Body of pancreas (tissue), 4 donors: ENCODE measurements around the gene RASSF5. TPM values are rescaled to one million over a fixed set of nuclear protein-coding genes. Genes with fewer than 3 reads are reported as not detected.

Experiments
- ATAC-seq: fragments of 150-250 bp; one replicate; pipeline ENCODE4 v1.9.1; 2016
- DNase-seq, 4 donors: peaks; one replicate each; pipeline ENCODE4 v3.0.0-alpha.2; 2019
- H3K27ac ChIP-seq, 4 donors: fragments of 200-600 bp; sonication (generic); 1 replicate in 3 of 4; 2 replicates in 1 of 4; pipeline versions ENCODE4 v1.5.1 to v1.6.1; 2016 to 2019; ENCODE audit warnings: mild to moderate bottlenecking in 1 of 4, mixed read lengths in 1 of 4, moderate library complexity in 1 of 4
- H3K27me3 ChIP-seq, 2 donors: fragments of 200-600 bp; sonication (generic); one replicate each; pipeline ENCODE4 v1.6.0; 2016; ENCODE audit warnings: mild to moderate bottlenecking in 1 of 2
- H3K36me3 ChIP-seq, 2 donors: fragments of 200-600 bp; sonication (generic); replicated peaks in 1 of 2; 2 replicates each; pipeline ENCODE4 v1.5.1; 2016; ENCODE audit warnings: low read depth in 2 of 2; ENCODE audit not compliant: insufficient read depth in 1 of 2
- H3K4me1 ChIP-seq: fragments of 200-600 bp; sonication (generic); one replicate; pipeline ENCODE4 v1.6.0; 2016
- H3K4me3 ChIP-seq, 2 donors: fragments of 200-600 bp; sonication (generic); 1 replicate in 1 of 2; 2 replicates in 1 of 2; pipeline ENCODE4 v1.5.1; 2016 to 2019
- H3K9me3 ChIP-seq, 3 donors: fragments of 200-600 bp; sonication (generic); 1 replicate in 2 of 3; 2 replicates in 1 of 3; pipeline ENCODE4 v1.5.1; 2016
- CTCF ChIP-seq, 7 experiments: fragments of 450-650 bp in 4 of 7; fragments of 200-600 bp in 3 of 7; sonication (generic) in 3 of 7; IDR thresholded peaks; one replicate each; pipeline ENCODE4 v1.5.1; 2016 to 2019; ENCODE audit warnings: antibody characterized with exemption in 7 of 7
- POLR2A ChIP-seq, 3 donors: fragments of 450-650 bp; IDR thresholded peaks; one replicate each; pipeline ENCODE4 v1.6.1; 2016; ENCODE audit warnings: antibody characterized with exemption in 3 of 3, mild to moderate bottlenecking in 2 of 3
- WGBS, 2 donors: methylation state at CpG; one replicate each; pipeline ENCODE4 v1.1.5; 2017; 5-methylcytosine and 5-hydroxymethylcytosine counted together
- intact Hi-C: fragments of 100-400 bp; cut with DNase I; formaldehyde crosslinking; loops from one replicate; pipeline ENCODE4 v1.15.1; 2023
- total RNA-seq, 2 donors: library from RNA; depleted of rRNA; stranded (reverse); fragments of >200 nt; gene quantifications; one replicate each; pipeline ENCODE4 v1.1.0, GENCODE V29; 2016

The RASSF5 gene
- total RNA-seq, 2 donors from 2014 or later, result 21.5 to 35.9 TPM

GRCh38 chr1:206633708-206634121 lies 126.4 kb downstream of the RASSF5 start:
- ATAC-seq (no peak), DNase-seq (peak in 1 of 4 donors; percentile 31)
- intact Hi-C loops, result loop anchor here (5.0 kb wide), 1 partner anchor 34 kb away; no protein-coding TSS in a partner anchor
- H3K27ac ChIP-seq, result no peak overlapping the region
- no peak overlapping the region for H3K4me3 ChIP-seq
- H3K9me3 ChIP-seq, result no peaks in the 10 kb centered on the region
- 38 to 45% methylated on average over 9 of the region's 9 CpGs for whole genome bisulfite sequencing, 2 donors
- TF ChIP-seq CTCF (IDR thresholded peaks at IDR 0.05), result no peak
- no peak for TF ChIP-seq POLR2A (IDR thresholded peaks at IDR 0.05)
- H3K36me3 ChIP-seq, result no peaks in the 10 kb centered on the region
- H3K4me1 ChIP-seq, result peaks cover 27% of the 10 kb centered on the region
- no peaks in the 10 kb centered on the region for H3K27me3 ChIP-seq

GRCh38 chr1:206634365-206635079 lies 127.2 kb downstream of the RASSF5 start:
- DNase-seq, result peak; percentile 91 to 97 (median 93)
- Histone ChIP-seq H3K27me3 (no peaks in the 10 kb centered on the region), H3K27ac (peak overlapping the region; percentile 52 to 87 (median 76)), H3K36me3 (no peaks in the 10 kb centered on the region), H3K4me3 (no peak overlapping the region), H3K4me1 (peaks cover 27% of the 10 kb centered on the region), H3K9me3 (no peaks in the 10 kb centered on the region)
- 15 to 18% methylated on average over 26 of the region's 26 CpGs for WGBS, 2 donors
- TF ChIP-seq POLR2A (IDR thresholded peaks at IDR 0.05) (no peak), CTCF (IDR thresholded peaks at IDR 0.05) (peak; percentile 64 to 87 (median 83))
- intact Hi-C loops, result loop anchor here (5.0 kb wide), 1 partner anchor 33 kb away; no protein-coding TSS in a partner anchor
- peak; percentile 69 for ATAC-seq

GRCh38 chr1:206635080-206635977 lies 128.0 kb downstream of the RASSF5 start, which contains the start of gene DYRK3:
DYRK3 (plus strand) TSS chr1:206635536; CDS start chr1:206635704, 168 bp downstream.
- Histone ChIP-seq H3K27ac (peak within 1 kb of the TSS; percentile 52 to 87 (median 76)), H3K36me3 (no peaks in the 10 kb centered on the region), H3K9me3 (no peaks in the 10 kb centered on the region), H3K4me1 (peaks cover 27% of the 10 kb centered on the region), H3K27me3 (no peaks in the 10 kb centered on the region), H3K4me3 (peak within 1 kb of the TSS; percentile 55 to 78)
- ATAC-seq (peak; percentile 93), DNase-seq (peak; percentile 96 to 98 (median 96))
- intact Hi-C loops, result no loop called here
- TF ChIP-seq CTCF (IDR thresholded peaks at IDR 0.05) (peak in 4 of 7 experiments; percentile 9 to 37 (median 28)), POLR2A (IDR thresholded peaks at IDR 0.05) (peak; percentile 86 to 94 (median 88))
- WGBS, 2 donors, result 2% methylated on average over 19 to 84 of the region's 84 CpGs

GRCh38 chr1:206635978-206636345 lies 128.6 kb downstream of the RASSF5 start:
- DNase-seq (no peak), ATAC-seq (no peak)
- Histone ChIP-seq H3K27me3 (no peaks in the 10 kb centered on the region), H3K36me3 (no peaks in the 10 kb centered on the region), H3K4me3 (peak overlapping the region; percentile 55 to 78), H3K9me3 (no peaks in the 10 kb centered on the region), H3K4me1 (peaks cover 24% of the 10 kb centered on the region), H3K27ac (peak overlapping the region; percentile 52 to 87 (median 76))
- 2 to 4% methylated on average over 13 of the region's 14 CpGs for WGBS, 2 donors
- intact Hi-C loops, result no loop called here
- TF ChIP-seq POLR2A (IDR thresholded peaks at IDR 0.05) (no peak), CTCF (IDR thresholded peaks at IDR 0.05) (no peak)
